KOPT-K1 (cell line): ENCODE data around the gene ESPL1.

Experiments
- H3K27ac ChIP-seq: fragments of 200-600 bp; sonication (generic); 2 replicates; pipeline ENCODE4 v1.5.1; 2016; ENCODE audit warnings: antibody characterized with exemption, mild to moderate bottlenecking, low read depth, low read length; ENCODE audit not compliant: poor library complexity, severe bottlenecking
- H3K36me3 ChIP-seq: fragments of 200-600 bp; sonication (generic); 2 replicates; pipeline ENCODE4 v1.5.1; 2017; ENCODE audit warnings: antibody characterized with exemption, mild to moderate bottlenecking, low read length, moderate library complexity; ENCODE audit not compliant: insufficient read depth
- H3K9me3 ChIP-seq: fragments of 200-600 bp; sonication (generic); 2 replicates; pipeline ENCODE4 v1.5.1; 2017; ENCODE audit warnings: antibody characterized with exemption, low read length, mild to moderate bottlenecking; ENCODE audit not compliant: insufficient read depth, poor library complexity, severe bottlenecking

Gene ESPL1

GRCh38 chr12:53241623-53242412, 26.3 kb upstream of the ESPL1 start:
- Histone ChIP-seq H3K36me3 (no peaks in the 10 kb centered on the region), H3K27ac (no peak overlapping the region), H3K9me3 (no peaks in the 10 kb centered on the region)

- Histone ChIP-seq H3K27ac (no peak overlapping the region), H3K36me3 (no peaks in the 10 kb centered on the region), H3K9me3 (no peaks in the 10 kb centered on the region)
Measured at GRCh38 chr12:53244337-53244736, 23.8 kb upstream of the ESPL1 start.

GRCh38 chr12:53245286-53245685, 22.8 kb upstream of the ESPL1 start:
- H3K36me3 ChIP-seq, result no peaks in the 10 kb centered on the region
- H3K9me3 ChIP-seq, result no peaks in the 10 kb centered on the region
- no peak overlapping the region for H3K27ac ChIP-seq

- no peaks in the 10 kb centered on the region for H3K9me3 ChIP-seq
- peaks cover 27% of the 10 kb centered on the region for H3K36me3 ChIP-seq
- peak overlapping the region; percentile 75 for H3K27ac ChIP-seq
Measured at GRCh38 chr12:53251477-53252348, 16.4 kb upstream of the ESPL1 start.

- H3K27ac ChIP-seq, result peak overlapping the region; percentile 75
Measured at GRCh38 chr12:53252349-53252916, 15.7 kb upstream of the ESPL1 start.

GRCh38 chr12:53253298-53253697, 14.8 kb upstream of the ESPL1 start:
- Histone ChIP-seq H3K9me3 (no peaks in the 10 kb centered on the region), H3K27ac (peak overlapping the region; percentile 75), H3K36me3 (peaks cover 27% of the 10 kb centered on the region)

More at GRCh38 chr12:53252349-53252916, 15.7 kb upstream of the ESPL1 start:
- Histone ChIP-seq H3K36me3 (peaks cover 27% of the 10 kb centered on the region), H3K9me3 (no peaks in the 10 kb centered on the region)

GRCh38 chr12:53254816-53255545, 13.1 kb upstream of the ESPL1 start:
- Histone ChIP-seq H3K9me3 (no peaks in the 10 kb centered on the region), H3K36me3 (peaks cover 27% of the 10 kb centered on the region), H3K27ac (no peak overlapping the region)

GRCh38 chr12:53255996-53256395, 12.1 kb upstream of the ESPL1 start:
- Histone ChIP-seq H3K27ac (no peak overlapping the region), H3K9me3 (no peaks in the 10 kb centered on the region)

GRCh38 chr12:53258541-53259539, 9.3 kb upstream of the ESPL1 start:
- no peak overlapping the region for H3K27ac ChIP-seq

More at GRCh38 chr12:53255996-53256395, 12.1 kb upstream of the ESPL1 start:
- peaks cover 27% of the 10 kb centered on the region for H3K36me3 ChIP-seq

GRCh38 chr12:53259891-53260290, 8.2 kb upstream of the ESPL1 start:
- Histone ChIP-seq H3K9me3 (no peaks in the 10 kb centered on the region), H3K36me3 (peaks cover 9% of the 10 kb centered on the region; the same call in 1 of the 2 replicates), H3K27ac (no peak overlapping the region)

More at GRCh38 chr12:53258541-53259539, 9.3 kb upstream of the ESPL1 start:
- H3K9me3 ChIP-seq, result no peaks in the 10 kb centered on the region
- H3K36me3 ChIP-seq, result peaks cover 19% of the 10 kb centered on the region

- Histone ChIP-seq H3K27ac (no peak overlapping the region), H3K9me3 (no peaks in the 10 kb centered on the region), H3K36me3 (peaks cover 20% of the 10 kb centered on the region)
Measured at GRCh38 chr12:53265783-53266182, 2.3 kb upstream of the ESPL1 start.

GRCh38 chr12:53267306-53267998, 647 bp upstream of the ESPL1 start:
- H3K9me3 ChIP-seq, result no peaks in the 10 kb centered on the region
- H3K27ac ChIP-seq, result peak overlapping the region; percentile 94
- H3K36me3 ChIP-seq, result peaks cover 37% of the 10 kb centered on the region
